H4 (cell line): ENCODE measurements around the gene MR1. TPM values are rescaled to one million over a fixed set of nuclear protein-coding genes. Genes with fewer than 3 reads are reported as not detected.
"Not testable (repeated sequence)": the region's sequence is repeated elsewhere in the genome, so short reads cannot be mapped to it uniquely, and the experiment has no call there.

Experiments
- DNase-seq: peaks from one replicate; pipeline ENCODE4 v3.0.0-alpha.2; 2015; ENCODE audit warnings: low spot score
- total RNA-seq: library from RNA; depleted of rRNA; stranded (reverse); fragments of >200 nt; shearing (Covaris generic); gene quantifications from 2 replicates; pipeline ENCODE4 v1.2.3, GENCODE V29; 2014

Gene MR1
- total RNA-seq, 1 experiment from 2014 or later = 11.9 TPM

GRCh38 chr1:181028615-181029014 is 5.2 kb upstream of the MR1 start:
- no peak for DNase-seq

- no peak for DNase-seq
These were observed 1.2 kb upstream of the MR1 start for GRCh38 chr1:181032535-181032934.

GRCh38 chr1:181033128-181033798 is 520 bp upstream of the MR1 start:
- no peak for DNase-seq

- DNase-seq = not testable (repeated sequence)
These were observed 1.4 kb downstream of the MR1 start for GRCh38 chr1:181035210-181035609.

- DNase-seq = no peak
These were observed 2.5 kb downstream of the MR1 start for GRCh38 chr1:181036107-181036836.

- no peak for DNase-seq
These were observed 3.6 kb downstream of the MR1 start for GRCh38 chr1:181037386-181037785.

GRCh38 chr1:181038399-181038873 is 4.7 kb downstream of the MR1 start:
- DNase-seq = peak; percentile 71

GRCh38 chr1:181040284-181040865 is 6.6 kb downstream of the MR1 start:
- no peak for DNase-seq

- DNase-seq = no peak
These were observed 9.5 kb downstream of the MR1 start for GRCh38 chr1:181043025-181043888.

GRCh38 chr1:181044449-181044966 is 10.7 kb downstream of the MR1 start:
- DNase-seq = no peak

GRCh38 chr1:181045946-181046345 is 12.2 kb downstream of the MR1 start:
- not testable (repeated sequence) for DNase-seq

GRCh38 chr1:181049378-181049777 is 15.6 kb downstream of the MR1 start:
- DNase-seq = no peak

GRCh38 chr1:181050922-181051321 is 17.1 kb downstream of the MR1 start:
- DNase-seq = no peak

GRCh38 chr1:181056560-181056959 is 22.8 kb downstream of the MR1 start:
- DNase-seq = no peak

GRCh38 chr1:181057079-181057478 is 23.3 kb downstream of the MR1 start:
- DNase-seq = no peak

GRCh38 chr1:181059435-181059834 is 25.7 kb downstream of the MR1 start:
- DNase-seq = no peak

- no peak for DNase-seq
These were observed 26.3 kb downstream of the MR1 start for GRCh38 chr1:181060066-181060465.

- not testable (repeated sequence) for DNase-seq
These were observed 27.2 kb downstream of the MR1 start for GRCh38 chr1:181060947-181061346.

GRCh38 chr1:181061487-181061886 is 27.7 kb downstream of the MR1 start:
- DNase-seq = no peak

GRCh38 chr1:181061891-181062835 is 28.4 kb downstream of the MR1 start:
- DNase-seq = no peak
